T47D (cell line): ENCODE measurements around the gene SHISA9.

Source experiments
- DNase-seq, 2 experiments: peaks; one replicate each; pipeline versions ENCODE4 v3.0.0 to v3.0.0-alpha.2; 2011 to 2012; ENCODE audit warnings: low read depth in 1 of 2, low spot score in 1 of 2
- JUND ChIP-seq: IDR thresholded peaks from 2 replicates; pipeline ENCODE4 v1.6.1; 2012; ENCODE audit warnings: low read depth
- in situ Hi-C: cut with HindIII; loops from 2 replicates; pipeline ENCODE4 v1.10.0; 2016; ENCODE audit warnings: low sequenced_read_pairs, low pct_unique_long_range_greater_than_20kb

SHISA9 gene

DNA sequence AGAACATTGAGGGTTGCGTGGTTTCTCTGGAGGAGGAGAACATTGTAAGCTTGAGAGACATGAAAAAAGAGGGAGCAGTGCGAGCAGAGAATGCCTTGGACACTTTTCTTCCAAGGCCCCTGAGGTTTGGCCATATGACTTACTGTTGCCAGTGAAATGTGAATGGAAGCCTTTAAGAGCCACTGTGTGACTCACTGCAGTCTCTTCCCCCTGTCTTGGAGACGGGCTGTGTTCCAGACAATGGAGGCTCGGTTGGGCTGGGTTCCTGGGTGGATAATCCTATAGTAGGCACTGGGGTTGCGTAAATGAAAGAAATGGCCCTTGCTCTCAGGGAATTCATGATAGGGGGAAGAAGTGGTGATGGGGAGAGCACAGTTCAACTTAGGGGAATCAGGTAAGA lies 75.5 kb downstream of the SHISA9 start:
- no peak for TF ChIP-seq JUND
- in situ Hi-C loops = no loop called here
- DNase-seq = no peak

DNA sequence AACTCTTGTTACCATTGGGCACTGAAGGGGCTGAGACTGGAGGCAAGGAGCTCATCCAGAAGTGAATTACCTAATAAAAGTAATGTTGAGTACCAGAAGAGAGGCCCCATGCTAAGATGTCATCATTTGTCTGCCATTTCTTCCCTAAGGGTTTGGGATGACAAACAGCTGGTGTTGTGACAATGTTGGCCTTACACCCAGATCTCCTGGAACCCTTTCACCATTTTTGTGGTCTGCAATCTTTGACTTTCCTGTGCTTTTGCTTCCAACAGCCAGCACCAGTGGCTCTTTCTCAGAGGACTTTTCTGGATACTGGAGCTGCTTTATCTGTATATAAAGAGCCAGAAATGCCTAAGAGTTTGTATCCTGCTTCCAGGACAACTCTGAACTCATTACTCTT lies 84.1 kb downstream of the SHISA9 start:
- in situ Hi-C loops = no loop called here
- DNase-seq = no peak
- TF ChIP-seq JUND = no peak

DNA sequence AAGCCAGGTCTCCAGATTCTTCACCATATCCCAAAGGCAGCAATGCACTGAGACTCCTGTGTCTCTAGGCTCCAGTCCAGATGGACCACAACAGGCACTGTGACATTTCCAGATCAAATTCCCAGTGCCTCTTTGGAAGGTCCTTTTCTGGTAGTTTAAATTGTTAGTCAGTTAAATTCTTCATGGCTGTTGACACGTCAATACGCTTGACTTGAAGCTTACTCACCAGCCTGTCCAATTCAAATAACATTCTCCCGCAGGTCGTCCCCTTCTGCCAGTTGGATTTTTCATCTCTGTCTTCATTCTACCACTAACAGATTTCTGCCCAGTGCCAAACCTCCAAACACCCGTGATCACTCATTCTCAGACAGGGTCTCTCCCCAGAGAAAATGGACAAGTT lies 86.7 kb downstream of the SHISA9 start:
- no peak for DNase-seq
- TF ChIP-seq JUND = no peak

GRCh38 chr16:12992066-12992465 lies 90.7 kb downstream of the SHISA9 start:
- TF ChIP-seq JUND = no peak
- DNase-seq = no peak
- in situ Hi-C loops = no loop called here

More for the DNA sequence above, 86.7 kb downstream of the SHISA9 start:
- in situ Hi-C loops = no loop called here

GRCh38 chr16:12994402-12994801 lies 93.0 kb downstream of the SHISA9 start:
- no peak for DNase-seq
- no peak for TF ChIP-seq JUND
- in situ Hi-C loops = no loop called here

- in situ Hi-C loops = no loop called here
- no peak for TF ChIP-seq JUND
- no peak for DNase-seq
Observed at GRCh38 chr16:12995721-12996372, 94.4 kb downstream of the SHISA9 start.

- TF ChIP-seq JUND = no peak
- DNase-seq = no peak
- in situ Hi-C loops = no loop called here
Observed at GRCh38 chr16:12998361-12999085, 97.1 kb downstream of the SHISA9 start.

DNA sequence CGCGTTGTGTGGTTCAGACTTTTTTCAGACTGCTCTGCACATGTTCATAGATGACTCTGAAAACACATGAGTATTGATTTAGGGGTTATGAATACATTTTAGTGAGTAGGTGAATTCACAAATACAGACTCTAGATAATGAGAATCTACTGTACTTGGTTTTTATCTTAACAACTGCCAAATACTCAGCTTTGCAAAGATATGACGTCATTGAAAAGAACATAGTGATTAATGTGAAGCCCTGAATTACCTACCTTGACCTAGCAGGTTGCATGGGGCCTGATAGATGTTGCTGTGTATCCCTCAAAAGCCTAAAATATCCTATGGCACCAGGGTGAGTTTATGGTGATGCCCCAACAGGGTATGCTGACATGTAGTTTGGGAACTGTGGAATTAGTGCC lies 98.0 kb downstream of the SHISA9 start:
- no peak for TF ChIP-seq JUND
- no peak for DNase-seq
- in situ Hi-C loops = no loop called here

DNA sequence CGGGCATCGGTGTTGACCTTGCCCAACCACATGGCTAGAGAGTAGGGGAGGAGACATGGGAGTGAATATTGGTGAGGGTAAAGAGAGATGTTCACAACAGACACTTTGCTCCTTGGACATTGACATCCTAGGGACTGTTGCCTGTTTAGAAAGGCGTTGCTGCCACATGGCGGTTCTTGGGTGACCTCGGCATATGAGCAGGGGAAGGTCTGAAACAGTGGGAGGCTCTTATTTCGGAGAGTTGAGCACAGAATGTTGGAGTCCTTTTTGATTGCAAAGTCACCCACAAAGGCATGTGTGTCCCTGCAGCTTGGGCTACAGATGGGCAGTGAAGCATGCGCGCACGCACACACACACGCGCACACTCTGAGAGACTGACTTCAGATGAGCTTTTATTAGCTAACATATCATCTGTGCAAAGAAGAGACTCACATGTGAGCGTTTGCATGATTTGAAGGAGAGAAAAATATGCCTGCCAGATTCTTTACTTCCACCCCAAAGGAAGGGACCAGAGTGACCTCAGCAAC lies 104.4 kb downstream of the SHISA9 start:
- no peak for TF ChIP-seq JUND
- DNase-seq = peak in 1 of 2 experiments; percentile 5
- in situ Hi-C loops = no loop called here

- no peak for TF ChIP-seq JUND
- no peak for DNase-seq
- in situ Hi-C loops = no loop called here
Observed at GRCh38 chr16:13012601-13013000, 111.2 kb downstream of the SHISA9 start.

DNA sequence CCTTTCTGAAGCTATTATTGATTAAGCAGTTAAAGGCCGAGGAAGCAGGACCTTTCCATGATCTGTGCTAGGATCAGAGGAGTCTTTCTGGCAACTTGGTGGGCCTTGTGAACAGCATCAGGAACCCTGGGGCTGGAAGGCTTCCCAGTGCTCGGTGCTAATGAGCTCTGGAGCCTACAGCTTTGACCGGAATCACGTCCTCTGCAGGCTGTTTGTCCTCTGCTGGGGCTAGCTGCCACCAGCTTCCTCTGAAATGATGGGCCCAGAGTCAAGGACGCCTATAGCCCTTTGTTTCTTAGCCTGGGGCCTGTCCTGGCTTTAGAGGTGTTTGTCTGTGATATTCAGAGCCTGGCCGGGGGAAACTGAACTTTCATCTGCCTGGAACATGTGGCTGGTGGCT lies 111.6 kb downstream of the SHISA9 start:
- TF ChIP-seq JUND = no peak
- DNase-seq = no peak
- in situ Hi-C loops = no loop called here

- in situ Hi-C loops = no loop called here
- no peak for DNase-seq
- no peak for TF ChIP-seq JUND
Observed at GRCh38 chr16:13014476-13014875, 113.1 kb downstream of the SHISA9 start.

DNA sequence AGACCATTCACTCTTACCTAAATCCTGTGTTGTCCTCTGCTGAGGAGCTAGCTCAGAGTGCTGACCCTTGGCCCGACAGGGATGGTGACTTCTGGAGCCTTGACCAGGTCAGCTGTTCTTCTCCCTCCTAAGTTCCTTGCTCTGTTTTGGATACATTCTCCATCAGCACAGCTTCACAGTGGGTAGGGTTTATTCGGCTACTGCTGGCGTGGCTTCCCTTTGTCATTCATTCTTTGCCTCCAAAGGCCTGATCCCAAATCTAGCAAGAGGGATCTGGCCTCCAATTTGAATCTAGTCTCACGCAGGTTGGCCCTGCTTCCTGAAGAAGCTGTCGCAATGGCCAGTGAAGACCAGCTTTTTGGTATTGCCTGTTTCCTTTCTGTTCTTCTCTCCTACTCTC lies 116.6 kb downstream of the SHISA9 start:
- no peak for DNase-seq
- in situ Hi-C loops = no loop called here
- no peak for TF ChIP-seq JUND
